Measurements from ENCODE around the gene SLC34A3.

Gene SLC34A3

DNA sequence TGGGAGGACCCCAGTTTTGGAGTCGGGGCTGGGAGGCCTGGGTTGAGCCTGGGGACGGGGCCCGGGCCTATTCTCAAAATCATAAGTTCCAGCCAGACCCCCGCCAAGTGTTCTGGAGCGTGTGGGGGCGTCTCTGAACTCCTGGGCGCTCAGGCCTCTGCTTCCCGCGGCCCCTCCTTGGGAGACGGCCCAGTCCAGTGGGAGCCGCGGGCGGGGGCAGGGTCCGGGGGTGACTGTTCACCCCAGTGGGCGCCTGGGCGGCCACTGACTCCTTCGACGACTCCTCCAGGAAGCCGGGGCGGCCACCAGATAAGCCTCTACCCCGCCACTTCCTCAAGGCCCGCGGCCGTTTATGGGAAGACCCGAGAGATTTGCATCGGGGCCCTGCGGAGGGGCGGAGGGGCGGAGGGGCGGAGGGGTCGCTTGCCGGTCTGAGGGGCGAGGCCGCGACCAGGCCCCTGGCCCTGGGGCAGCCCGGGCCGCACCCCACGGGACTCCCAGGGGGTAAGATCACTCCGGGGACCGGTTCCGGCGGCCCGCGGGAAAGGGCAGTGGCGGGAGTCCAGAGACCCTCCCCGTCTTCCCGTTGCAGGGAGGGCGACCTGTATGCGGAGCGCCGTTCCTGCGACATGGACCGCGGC, 47.5 kb downstream of the SLC34A3 start:
- DNase-seq = no peak

DNA sequence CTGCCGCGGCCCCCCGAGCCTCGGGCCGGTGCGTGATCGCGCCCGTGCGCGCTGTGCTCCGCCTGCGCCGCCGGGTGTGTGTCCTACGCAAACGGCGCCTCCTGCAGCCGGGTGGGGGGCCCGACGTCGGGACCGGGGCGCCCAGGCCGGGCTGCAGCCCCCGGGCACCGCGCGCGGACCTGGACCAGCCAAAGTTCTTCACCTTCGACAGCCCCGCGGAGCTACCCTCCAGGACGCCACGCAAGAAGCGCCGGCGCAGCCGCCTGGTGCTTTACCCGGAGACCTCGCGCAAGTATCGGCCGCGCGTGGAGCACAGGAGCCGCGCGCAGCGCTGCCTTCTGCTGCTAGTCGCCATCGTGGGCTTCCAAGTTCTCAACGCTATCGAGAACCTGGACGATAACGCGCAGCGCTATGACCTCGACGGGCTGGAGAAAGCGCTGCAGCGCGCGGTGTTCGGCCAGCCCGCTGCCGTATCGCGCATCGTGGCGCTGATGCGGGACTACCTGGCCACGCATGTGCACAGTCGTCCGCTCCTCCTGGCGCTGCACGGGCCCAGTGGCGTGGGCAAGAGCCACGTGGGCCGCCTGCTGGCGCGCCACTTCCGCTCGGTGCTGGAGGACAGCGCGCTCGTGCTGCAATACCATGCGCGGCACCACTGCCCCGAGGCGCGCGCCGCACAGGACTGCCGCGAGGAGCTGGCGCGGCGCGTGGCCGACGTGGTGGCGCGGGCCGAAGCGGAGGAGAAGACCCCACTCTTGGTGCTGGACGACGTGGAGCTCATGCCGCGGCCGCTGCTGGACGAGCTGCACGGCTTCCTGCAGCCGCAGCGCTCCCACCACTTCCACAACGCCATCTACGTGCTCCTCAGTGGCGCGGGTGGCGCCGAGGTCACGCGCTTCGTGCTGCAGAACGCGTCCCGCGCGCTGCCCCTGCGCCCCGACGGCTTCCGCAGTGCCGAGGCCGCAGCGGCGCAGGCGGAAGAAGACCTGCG, 48.3 kb downstream of the SLC34A3 start:
- DNase-seq = no peak

DNA sequence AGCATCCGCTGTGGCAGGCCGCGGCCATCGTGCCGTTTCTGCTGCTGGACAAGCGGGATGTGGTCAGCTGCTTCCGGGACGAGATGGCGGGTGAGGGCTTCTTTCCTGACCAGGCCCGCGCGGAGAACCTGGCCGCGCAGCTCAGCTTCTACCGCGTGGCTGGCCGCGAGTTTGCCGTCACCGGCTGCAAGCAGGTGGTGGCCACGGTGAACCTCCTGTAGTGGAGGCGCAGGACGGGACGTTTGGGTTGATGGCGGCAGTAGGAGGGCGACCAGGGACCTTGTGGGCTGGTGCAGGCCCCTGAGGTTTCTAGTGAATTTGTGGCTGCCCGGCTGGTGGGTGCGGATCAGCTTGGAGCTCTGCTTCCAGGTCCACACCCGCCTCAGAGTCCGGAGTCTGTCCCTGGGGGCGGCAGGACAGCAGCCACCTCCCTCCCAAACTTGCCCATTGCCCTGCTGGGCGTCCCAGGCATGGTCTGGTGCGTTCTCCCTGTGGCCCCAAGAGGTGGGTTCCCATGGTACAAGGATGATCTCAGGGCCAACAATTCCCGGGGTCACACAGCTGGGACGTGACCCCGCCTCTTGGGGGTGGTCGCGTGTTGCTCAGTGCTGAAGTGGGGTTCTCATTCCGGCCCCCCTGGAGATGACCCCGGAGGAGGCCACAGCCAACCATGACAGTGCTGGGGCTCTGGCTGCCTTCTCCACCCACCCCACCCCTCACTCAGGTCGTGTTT, 49.2 kb downstream of the SLC34A3 start:
- DNase-seq = no peak

DNA sequence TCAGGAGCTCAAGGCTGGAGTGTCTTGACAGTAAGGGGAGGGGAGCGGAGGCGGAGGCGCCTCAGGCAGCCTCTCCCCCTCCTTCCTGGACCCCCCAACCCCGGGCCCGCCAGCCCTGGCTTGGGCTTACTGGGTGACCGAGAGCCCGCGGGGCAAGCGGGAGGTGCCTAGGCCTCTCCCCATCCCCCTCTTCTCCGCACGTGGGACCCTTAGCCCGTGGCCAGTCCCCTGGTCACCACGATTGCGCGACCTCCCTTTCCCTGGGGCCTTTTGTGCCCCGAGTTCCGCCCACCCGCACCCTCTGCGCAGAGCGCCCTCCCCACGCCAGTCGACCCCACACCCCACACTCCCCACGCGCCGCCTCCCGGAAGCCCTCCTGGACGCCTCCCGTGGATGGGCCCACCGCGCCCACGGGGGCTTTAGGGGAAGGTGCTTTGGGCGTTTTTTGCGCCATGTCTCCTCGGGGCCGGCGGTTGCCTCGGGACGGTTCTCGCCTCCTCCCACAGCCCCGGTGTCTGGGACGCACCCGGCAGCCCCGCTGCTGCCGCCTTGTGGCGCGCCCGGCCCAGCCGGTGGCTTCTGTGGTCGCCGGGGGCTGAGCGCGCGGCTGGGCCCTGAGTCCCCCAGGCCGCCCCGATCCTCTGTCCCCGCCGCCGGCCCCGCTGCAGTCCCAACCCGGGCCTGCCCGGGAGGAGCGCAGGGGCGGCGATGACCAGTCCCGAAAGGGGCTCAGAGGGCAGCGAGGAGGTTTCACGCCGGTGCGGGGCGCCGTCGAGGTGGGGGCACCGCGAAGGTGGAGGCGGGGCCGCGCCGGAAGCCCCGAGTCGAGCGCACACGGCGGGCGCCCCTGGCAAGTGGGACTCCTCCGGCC, 50.0 kb downstream of the SLC34A3 start:
- no peak for DNase-seq

DNA sequence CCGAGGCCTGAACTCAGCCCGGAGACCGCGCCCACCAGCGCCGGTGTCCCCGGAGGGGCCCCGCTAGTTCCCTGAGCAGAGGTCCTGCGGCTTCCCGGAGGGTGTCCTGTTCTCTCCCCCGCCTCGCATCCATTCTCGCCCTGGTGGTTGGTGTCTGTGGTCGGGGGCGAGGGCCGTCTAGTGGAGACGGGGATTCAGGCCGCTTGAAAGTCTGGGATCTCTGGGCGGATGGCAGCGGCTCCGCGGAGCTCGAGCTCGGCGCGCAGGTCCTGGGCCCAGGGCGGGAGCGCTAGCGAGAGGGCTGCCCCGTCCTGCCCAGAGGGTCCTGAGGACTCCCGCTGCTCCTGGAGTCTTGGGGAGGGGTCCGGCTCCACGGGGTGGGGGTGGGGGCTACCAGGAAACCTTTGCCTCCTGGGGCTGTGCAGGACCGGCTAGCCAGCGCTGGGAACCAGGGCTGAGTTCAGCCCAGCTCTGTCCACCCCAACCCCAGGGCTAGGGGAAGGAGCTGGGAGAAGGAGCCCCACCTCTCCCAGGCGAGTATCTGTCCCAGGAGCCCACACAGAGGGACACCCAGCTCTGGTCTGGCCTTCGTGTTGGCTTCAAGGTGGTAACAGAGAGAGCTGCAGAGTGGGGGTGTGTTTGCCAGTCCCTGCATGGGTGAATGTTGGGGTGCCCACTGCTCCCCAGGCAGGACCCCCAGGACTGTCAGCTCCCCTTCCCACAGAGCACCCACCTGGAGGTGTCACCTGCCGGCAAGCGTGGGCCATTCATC, 50.8 kb downstream of the SLC34A3 start:
- no peak for DNase-seq
